Fibroblast of skin of back (primary cell): ENCODE measurements around the gene KLHL28.

Experiments used
- DNase-seq: peaks from one replicate; pipeline ENCODE4 v3.0.0-alpha.2; 2013

The KLHL28 gene

DNA sequence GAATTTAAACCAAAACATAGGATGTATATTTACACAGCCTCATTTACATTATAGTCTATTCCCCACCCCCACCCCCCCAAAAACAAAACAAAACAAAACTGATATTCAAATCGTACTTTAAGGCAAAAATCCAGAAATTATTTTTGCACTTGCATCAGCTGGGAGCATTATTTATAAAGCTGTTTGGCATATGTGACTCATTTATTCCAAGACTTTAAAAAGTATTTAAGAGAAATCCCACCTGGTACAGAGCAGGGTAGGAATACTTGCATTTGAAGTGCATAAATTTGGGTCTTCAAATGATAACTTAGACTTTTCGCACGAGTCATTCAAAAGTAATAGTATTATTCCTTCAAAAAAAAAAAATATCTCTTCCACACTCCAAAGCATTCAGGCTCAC lies 1.1 kb downstream of the KLHL28 start:
- DNase-seq, result no peak

DNA sequence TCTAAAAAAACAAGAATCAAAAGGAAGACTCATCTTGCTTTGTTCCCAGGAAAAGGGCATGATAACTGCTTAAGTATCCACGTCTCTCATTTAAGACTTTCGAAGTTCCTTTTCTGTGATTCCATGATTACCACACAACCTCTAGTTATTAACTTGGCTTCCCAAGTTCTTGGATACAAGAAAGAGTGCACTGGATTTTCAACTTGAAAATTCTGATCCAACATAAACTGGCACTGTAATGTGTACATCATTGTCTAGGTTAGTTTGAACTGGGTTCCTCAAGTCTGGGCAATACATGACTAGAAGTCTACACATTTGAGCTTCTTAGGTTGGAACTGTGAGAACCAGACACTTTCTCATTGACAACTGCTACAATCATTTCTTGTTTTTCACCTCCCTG lies 1.6 kb downstream of the KLHL28 start:
- DNase-seq, result no peak

DNA sequence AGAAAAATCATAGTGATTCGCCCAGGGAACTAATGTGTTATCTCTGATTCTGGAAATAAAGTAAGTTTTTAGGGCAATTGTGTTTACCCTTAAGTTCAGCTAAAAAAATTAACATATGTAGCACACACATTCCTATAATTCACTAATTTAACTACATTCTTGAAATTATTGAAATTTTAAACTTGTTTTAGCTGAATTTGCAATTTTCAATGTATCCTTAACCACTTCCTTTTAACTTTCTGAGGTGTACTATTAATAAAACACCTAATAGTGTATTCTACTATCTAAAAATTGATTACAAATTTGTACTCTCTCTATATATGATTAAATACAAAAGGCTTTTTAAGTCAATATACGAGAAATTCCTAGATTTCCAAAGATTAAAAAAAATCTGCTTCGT lies 2.2 kb downstream of the KLHL28 start:
- no peak for DNase-seq

DNA sequence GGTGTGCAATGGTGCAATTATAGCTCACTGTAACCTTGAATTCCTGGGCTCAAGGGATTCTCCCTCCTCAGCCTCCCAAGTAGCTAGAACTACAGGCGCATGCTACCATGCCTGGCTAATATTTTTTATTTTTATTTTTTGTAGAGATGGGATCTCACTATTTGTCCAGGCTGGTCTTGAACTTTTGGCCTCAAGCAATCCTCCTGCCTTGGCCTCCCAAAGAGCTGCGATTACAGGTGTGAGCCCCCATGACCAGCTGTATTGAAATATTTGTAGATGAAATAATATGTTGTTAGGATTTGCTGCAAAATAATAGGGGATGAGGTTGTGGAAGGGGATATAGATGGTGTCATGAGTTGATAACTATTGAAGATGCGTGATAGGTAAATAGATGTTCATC lies 4.9 kb downstream of the KLHL28 start:
- no peak for DNase-seq

DNA sequence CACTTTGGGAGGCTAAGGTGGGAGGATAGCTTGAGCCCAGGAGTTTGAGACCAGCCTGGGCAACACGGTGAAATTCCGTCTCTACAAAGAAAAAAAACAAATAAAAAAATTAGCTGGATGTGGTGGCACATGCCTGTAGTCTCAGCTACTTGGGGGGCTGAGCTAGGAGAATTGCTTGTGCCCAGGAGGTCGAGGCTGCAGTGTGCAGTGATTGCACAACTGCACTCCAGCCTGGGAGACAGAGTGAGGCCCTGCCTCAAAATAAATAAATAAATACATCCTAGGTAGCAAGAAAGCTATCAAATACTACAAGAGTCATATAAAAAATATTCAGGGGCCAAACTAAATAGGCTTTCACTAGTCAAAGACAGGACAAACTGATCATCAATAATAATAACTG lies 6.2 kb downstream of the KLHL28 start:
- no peak for DNase-seq

DNA sequence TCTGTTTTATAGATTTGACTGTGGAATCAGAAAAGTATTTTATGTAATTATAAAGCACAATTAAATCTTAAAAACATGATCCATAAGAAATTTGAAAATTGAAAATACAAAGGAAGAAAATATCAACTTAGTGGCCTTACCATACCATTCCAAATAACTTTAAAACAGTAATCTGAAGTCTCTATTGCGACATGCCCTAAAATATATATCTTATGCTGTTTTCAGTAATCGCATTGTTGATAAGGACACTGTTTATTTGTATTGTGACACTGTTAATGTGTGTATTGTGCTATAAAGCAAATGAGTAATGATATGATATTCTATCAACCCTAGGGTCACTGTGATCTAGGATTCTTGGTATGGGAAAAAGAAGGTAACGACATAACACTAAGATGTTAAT lies 7.0 kb downstream of the KLHL28 start:
- DNase-seq, result no peak

DNA sequence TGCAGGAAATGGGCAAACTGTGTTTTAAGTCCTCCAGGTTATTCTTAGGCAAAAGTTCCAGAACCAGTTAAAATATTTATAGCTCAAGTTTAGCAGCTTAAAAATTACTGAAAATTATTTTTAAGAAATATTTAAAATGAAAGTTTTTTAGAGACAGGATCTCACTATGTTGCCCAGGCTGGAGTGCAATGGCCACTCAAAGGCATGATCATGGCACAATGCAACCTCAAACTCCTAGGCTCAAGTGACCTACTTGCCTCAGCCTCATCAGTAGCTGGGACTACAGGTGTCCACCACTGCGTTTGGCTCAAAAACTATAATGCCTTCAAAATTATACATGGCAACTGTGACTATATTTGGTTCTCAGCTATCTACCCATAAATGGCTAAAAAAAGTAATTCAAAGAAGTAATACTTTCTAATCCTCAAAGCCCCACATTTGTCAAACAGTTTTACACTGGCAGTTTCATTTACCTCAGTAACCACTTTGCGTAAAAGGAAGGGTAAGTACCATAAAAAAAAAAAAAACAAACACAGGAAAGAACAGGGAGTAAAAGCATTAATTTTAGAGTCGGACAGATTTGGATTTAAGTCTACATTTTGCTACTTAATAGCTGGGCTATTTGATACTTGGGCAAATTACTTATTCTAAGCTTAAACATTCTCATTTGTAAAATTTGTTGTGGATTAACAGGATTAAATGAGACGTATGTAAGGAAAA lies 9.2 kb downstream of the KLHL28 start:
- DNase-seq, result no peak

DNA sequence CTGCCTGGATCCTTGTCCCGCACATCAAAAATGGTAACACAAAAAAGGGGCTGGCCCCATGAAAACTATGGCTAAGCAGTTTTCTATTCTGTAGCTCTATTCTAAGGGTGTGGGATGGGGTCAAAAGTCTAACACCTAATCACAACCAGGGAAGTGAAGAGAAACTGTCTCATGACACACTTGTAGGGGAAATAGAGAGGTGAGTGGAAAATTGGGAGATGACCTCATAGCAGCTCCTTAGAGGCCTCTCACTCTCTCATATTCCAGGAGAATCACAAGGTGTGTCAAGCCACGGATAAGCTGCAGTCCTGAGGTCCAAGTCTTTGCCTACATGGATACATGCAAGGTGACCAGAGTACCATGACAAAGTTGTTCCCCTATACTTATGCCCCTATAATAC lies 10.7 kb downstream of the KLHL28 start:
- no peak for DNase-seq

DNA sequence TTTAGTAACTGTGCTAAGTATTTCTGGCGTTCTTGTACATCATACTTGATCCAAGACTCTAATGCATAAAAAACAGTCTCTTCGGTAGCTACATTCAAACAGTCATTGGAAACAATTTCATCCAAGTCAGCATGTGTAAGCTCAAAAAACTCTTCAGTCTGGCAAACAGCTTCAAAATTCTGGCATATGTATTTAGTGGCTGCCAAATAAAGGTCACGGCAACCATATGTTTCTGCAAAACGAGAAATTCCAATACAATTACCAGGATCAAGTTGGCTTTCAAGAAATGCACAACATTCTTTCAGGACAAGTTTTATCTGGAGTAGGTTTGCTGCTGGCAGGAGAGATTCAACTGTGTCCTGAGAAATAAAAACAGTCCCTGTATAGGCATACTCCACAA lies 16.5 kb downstream of the KLHL28 start:
- peak; percentile 77 for DNase-seq

DNA sequence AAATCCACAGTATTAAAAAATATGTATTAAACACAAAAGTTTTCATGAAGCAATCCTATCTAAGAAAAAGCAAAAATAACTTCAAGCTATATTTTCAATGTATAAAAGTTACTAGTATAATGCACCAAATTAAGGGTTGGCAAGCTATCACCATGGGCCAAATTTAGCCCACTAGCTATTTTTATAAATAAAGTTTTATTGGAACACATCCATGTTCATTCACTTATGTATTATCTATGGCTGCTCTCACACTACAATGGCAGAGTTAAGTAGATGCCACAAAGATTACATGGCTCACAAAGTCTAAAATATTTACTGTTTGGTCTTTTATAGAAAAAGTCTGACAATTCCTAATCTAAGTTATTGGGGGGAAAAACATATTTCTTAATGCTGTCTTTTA lies 17.6 kb downstream of the KLHL28 start:
- no peak for DNase-seq

DNA sequence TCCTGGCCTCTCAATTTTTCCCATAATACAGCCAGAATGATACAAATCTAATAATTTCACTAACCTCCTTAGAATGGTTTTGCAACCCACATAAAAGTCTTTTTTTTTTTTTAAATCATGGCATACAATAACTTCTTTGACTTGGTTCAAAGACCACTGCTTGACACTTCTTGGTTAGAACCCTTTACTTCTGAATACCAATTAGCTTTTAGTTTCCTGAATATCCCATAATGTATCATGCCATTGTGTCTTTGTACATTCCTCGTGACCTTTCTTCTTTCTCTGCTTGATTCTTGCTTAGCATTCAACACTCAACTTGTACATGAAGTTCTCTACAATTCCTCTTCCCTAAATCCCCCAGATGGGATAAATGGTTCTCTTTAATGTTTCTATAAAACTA lies 19.3 kb downstream of the KLHL28 start:
- DNase-seq, result no peak

DNA sequence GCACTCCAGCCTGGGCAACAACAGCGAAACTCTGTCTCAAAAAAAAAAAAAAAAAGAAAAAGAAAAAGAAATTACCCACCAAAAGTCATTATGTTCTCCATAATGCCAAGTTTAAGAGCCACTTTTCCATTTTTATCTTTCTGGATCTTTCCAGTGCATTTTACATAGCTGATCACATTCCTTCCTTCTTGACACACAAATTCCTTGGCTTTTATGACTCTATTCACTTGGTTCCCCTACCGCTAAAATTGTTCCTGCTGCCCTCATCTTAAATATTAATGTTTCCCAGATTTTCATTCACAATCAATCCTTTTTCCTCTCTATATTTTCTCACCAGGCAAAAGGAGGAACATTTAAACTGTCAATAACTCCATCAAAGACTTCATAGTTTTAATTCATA lies 20.2 kb downstream of the KLHL28 start:
- peak; percentile 19 for DNase-seq

DNA sequence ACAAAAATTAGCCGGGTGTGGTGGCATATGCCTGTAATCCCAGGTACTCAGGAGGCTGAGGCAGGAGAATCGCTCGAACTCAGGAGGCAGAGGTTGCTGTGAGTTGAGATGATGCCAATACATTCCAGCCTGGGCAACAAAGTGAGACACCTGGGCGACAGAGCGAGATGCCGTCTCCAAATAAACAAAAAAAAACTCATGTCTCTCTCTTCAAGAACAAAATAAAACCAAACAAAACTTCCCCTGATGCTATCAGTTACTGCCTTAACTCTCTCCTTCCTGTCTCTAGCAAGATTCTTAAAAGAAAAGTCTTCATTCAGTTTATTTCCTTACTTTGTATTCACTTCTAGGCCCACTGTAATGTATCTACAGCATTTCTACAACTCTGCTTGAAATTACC lies 20.8 kb downstream of the KLHL28 start:
- no peak for DNase-seq

DNA sequence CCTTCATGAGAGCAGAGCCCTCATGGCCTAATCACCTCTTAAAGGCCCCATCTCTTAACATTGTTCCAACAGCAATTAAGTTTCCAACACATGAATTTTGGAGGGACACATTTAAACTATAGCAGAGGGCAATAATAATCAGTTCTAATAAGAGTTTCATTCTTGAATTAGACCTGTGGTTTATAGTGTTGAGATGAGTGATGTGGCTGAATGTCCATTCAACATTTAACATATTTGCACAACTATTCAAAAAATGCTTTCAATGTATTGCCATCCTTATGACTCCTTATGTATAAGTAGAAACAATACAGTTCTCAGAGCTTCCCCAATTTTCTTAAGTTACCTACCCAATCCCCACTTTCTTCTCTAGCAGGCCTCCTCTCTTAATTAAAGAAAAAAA lies 21.5 kb downstream of the KLHL28 start:
- peak; percentile 26 for DNase-seq

DNA sequence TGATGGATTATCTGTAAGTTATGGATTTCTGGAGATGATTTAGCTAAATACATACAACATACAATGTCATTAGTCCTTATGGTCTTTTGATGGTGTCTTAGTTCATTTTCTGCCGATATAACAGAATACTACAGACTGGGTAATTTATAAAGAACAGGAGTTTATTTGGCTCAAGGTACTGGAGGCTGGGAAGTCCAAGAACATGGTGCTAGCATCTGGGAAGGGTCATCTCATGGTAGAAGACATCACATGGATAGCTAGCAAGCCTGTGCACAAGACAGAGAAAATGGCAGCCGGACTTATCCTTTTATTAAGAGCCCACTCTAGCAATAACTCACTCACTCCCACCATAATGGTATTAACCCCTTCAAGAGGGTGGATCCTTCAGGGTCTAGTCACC lies 24.2 kb downstream of the KLHL28 start:
- DNase-seq, result no peak

DNA sequence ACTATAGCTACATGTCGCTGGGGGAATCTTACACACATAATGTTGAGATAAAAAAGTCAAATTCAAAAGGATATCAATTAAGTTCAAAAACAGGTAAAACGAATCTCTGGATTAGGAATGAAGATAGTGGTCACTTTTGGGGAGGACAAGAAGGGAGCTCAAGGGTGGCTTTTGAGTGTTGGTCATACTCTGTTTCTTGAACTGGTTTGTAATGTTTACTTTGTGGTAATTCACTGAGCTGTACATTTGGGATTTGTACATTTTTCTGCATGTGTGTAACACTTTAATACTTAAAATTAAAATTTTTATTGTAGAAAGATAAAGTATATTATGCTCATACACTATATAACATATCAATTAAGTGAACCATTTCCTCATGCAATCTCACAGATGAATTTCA lies 26.6 kb downstream of the KLHL28 start:
- no peak for DNase-seq

DNA sequence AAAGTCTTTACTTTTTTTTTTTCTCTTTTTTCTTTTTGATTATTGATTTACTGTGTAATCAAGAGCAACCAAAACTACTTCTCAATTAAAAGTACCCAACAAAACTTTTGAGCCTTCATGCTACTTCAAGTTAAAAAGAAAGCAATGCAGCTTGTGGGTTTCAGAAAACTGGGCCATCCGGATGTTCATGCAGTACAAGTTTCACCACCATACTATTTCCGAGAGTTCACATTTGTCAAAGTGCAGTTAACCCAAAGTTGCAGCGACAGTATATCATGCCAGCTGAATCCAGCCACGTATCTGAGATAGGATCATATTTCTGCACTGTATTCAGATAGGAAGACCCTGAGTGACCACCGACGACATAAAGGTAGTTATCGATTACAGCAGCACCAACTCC lies 33.0 kb downstream of the KLHL28 start:
- DNase-seq, result no peak

DNA sequence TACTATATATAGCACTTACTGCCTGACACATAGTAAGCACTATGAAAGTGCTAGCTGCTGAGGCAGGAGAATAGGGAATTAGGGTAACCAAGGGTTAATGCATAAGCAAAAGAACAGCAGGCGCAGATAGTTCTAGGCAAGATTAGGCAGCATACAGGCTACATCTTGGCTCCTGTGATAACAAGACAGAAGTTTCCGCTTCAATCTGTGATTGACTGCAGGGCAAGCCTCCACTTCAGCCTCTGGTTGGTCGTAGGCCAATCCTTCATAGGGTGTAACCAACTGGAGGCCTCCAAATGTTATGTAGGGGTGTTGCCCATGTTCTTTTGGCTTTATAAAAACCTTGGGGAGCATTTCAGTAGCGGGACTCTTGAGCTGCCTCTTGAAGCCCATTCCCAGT lies 46.9 kb downstream of the KLHL28 start:
- no peak for DNase-seq

DNA sequence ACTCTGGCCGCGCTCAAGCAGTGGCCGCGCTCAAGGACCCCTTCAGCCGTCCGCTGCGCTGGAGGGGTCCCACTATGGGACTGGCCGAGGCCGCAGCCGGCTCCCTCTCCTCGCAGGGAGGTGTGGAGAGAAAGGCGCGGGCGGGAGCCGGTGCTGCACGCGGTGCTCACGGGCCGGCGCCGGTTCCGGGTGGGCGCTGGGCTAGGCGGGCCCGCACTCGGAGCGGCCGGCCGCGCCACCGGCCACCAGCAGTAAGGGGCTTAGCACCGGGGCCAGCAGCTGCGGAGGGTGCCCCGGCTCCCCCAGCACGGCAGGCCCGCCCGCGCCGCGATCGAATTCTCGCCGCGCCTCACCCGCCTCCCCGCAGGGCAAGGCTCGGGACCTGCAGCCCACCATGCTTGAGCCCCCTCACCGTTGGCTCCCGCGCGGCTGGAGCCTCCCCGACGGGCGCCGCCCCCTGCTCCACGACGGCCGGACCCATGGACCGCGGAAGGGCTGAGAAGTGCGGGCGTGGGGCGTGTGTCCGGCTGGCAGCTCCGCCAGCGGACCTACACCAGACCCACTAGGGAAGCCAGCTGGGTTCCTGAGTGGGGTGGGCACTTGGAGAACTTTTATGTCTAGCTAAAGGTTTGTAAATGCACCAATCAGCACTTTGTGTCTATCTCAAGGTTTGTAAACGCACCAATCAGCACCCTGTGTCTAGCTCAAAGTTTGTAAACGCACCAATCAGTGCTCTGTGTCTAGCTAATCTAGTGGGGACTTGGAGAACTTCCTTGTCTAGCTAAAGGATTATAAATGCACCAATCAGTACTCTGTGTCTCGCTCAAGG lies 49.5 kb downstream of the KLHL28 start:
- DNase-seq, result no peak

DNA sequence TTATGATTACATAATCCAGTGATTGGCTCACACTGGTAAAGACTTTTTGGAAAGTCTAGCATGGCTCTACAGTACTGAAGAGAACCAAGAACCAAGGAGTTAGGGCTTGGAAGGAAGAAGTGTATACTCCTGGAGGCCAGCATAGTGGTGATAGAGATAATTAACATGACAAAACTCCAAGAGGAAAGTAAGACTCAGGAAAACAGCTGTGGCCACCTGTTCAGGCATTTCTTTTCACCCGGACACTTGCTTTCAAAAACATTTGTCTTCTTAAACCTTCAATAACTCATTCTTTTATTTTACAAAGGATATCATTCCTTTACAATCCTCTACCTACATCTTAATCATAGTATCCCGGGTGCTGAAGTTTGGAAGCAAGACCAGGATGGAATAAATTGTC lies 50.9 kb downstream of the KLHL28 start:
- DNase-seq, result no peak

DNA sequence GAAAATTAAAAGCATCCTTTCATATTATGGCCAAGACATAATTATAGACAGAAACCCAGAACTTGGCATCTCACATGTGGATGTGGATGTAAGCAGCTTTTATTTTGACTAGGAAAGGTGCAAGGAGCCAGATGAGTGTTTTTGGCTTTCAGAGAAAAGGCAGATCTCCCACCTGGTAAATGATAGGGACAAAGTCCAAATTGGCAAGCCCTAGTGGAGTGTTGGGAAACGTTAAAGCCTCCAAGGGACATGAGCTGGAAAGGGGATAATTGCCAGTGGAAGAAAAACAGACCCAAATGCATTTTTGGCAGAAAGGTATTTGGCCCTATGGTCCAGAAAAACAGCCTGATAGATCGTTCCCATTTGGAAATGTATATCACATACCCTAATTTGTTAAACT lies 60.1 kb downstream of the KLHL28 start:
- DNase-seq, result no peak

DNA sequence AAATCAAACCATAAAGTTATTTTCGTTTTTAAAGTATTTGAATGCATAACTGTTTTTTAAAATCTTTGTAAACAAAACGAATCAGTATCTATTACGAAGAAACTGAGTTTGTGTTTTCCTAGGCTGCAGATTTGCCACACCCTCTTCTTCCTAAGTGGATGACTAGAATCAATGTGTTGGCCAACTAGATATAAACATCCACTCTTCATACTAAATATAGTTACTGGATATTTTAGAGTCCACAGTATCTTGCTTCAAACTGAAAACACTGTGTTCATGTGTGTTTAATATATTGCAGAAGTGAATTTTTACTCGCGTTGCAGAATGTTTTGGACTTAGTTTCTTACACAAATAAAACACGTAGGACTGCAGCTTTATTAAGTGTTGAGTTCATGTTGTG lies 63.2 kb downstream of the KLHL28 start:
- no peak for DNase-seq

DNA sequence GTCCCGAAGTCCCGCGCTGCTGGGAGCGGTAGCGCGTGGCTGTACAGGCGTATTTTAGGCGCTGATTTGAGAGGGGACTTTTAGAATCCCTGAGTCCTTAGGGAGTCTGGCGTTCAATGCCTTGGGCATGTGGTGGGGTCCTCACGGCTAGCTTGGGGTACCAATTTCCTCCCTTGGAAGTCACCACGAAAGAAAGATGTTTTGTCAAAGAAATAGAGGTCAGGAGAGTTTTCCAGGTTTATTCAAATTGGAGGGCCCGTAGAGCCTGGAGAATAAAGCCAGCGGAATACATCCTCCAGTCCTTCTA lies 63.9 kb downstream of the KLHL28 start:
- no peak for DNase-seq

DNA sequence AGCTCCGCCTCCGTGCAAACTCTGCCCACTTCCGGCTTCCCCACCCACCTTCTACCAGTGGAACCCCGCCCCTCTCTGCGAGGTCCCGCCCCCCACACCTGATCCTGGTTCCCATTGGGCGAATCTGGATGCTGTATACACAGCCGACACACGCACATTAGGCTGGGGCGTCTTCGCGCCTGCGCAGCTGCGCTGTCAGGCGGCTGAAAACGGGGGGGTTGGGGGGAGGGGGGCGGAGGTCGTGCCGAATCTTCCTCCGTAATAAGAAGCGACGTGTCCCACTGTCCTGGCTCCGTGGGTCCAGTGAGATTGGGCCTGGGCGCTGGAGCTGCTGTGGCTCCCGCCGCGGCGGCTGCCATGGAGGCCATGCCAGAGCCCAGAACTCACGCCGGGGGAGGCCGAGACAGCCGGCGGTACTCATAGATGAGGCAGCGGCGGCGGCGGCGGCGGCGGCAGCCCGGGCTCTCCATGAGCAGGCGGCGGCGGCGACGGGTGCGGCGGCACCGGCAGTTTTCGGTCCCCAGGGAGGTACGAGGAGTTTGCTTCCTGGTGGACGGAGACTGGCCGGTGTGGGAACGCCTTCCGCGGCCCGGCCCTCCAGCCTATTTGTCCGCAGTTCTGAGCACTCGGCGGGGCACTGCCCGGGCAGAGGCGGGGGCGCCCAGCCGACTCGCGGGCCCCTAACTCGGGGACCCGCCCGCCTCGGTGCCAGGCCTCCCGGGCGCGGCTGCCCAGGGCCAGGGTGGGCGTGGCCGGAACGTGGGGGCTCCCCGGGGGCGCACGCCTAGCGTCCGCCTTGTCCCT lies 64.5 kb downstream of the KLHL28 start:
- peak; percentile 97 for DNase-seq
